HG02588 (cell line): ENCODE results near the gene ELL.

Source experiments
- ATAC-seq: cut with Tn5 transposase; IDR thresholded peaks from one replicate; pipeline ENCODE4 v1.9.1; 2021; ENCODE audit warnings: mild to moderate bottlenecking, moderate library complexity; ENCODE audit not compliant: unreplicated experiment

Gene ELL

DNA sequence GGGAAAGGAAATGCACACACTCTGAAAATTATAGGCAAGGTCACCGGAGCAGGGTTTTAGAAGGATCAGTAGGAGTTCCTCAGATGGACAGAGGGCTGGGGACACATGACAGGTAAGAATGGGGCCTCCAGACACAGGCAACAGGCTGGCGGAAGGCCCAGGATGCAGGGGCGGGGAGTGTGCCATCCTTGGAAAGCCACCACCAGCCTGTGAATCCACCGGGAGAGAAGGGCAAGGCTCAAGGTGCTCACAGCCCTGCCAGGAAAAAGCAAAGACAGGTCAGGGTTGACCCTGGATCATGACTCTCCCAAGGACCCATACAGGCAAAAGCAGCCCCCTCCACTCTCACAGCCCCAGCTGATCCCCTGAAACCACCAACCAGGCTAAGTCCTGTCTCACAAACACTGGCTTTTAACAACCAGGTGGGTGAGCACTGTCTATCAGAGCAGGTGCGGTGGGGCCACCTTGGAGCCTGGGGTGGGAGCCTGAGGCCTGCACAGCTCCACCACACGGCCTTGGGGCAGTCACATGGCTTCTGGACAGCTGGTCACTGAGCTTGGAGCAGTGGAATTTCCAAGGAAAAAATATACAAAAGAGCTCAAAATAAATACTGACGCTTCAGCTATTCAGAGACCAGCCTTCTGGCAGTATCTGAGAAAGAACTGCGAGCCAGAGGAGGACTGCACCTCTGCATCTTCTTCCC is 48.7 kb downstream of the ELL start:
- ATAC-seq: no peak

DNA sequence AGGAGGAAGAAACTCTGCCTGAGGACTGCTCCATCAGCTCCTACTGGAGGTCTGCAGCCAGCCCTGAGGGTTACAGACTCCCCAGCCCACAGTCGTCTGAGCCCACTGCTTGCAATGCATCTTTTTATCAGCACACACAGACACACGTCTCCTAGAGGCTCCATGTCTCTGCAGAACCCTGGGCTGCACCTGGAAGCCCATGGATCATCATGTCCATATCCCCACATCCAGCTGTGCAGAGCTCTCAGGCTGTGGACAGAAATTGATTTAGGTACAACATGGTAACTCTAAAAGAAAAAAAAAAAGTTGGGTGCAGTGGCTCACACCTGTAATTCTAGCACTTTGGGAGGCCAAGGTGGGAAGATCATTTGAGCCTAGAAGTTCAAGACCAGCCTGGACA is 51.1 kb downstream of the ELL start:
- no peak for ATAC-seq

DNA sequence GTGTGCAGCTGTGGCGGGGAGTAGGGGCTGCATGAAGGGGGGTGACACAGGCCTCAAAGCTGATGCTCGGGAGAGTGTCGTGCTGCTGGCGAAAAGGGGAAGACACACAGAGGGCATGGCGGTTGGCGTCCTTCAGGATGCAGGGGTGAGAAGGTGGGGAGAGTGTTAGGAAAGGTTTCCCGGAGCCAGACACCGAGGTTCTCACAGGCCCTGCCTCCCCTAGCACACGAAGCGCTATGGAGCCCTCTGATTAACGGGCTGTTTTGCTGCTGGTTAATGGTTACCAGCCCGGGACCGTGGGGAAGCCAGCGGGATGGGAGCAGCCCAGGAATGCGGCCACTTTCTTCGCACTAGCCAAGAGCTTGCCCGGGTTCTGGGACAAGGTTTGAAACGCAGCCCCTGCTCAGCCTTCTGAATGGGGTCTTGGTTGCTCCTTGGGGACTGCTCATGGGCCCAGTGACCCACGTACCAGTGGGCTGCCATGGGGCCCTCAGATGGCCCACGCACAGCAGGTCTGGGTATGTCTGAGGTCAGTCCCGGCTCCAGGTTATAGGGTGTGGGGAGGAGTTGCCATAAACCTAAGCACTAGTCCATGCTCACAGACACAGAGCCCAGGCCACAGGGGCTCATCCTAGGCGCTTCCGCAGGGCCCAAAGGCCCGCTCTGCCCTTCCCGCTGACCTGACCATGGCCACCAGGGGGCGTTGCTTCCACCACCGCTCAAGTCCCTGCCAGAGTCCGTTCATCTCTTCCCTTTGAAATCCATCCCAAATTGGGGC is 52.6 kb downstream of the ELL start:
- ATAC-seq: no peak

DNA sequence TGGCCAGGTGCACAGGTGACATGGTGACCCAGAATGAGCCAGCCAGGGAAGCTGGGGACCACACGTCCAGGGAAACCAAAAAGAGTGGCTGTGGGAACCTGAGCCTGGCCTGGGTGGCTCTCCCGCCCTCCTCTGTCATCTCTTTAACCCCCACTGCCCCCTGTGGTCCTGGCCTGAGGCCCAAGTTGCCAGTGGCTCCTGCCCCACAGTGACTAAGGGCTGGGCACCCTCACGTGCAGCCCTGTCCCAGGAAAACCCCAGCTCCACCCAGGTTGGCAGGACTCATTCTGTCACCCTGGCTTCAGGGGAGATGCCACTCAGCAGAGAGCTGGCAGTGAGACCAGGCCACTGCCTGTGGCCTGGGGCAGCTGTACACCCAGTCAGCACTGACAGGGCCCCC is 53.4 kb downstream of the ELL start:
- ATAC-seq: no peak

DNA sequence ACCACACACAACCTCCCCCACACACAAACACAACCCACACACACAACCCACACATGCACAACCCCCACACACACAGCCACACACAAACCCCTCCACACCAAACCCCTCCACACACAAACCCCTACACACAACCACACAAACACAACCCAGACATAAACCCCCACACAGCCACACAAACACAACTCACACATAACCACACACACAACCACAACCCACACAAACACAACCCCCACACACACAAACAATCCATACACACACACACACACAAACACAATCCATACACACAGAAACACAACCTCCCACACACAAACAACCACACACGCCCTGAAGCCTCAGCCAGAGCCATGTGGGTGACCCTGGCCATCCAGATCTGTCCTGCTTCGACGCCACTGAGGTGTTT is 53.9 kb downstream of the ELL start:
- no peak for ATAC-seq

DNA sequence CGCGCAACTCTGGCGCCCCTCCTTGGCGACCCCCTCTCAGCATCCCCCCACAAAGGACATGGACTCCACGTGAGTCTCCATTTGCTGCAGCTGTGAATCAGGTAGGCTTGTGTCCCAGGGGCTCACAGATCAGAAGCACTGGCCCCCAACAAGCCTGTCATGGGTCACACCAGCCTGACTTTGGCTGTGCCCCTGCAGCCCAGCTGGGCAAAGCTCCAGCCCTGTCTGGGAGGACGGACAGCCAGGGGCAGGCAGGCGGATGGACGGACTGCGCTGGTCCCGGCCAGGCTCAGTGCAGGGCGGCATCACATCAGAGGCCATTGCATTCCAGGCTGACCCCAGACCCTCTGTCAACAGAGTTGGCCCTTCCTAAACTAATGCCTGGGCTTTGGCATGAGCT is 55.5 kb downstream of the ELL start:
- ATAC-seq: no peak

DNA sequence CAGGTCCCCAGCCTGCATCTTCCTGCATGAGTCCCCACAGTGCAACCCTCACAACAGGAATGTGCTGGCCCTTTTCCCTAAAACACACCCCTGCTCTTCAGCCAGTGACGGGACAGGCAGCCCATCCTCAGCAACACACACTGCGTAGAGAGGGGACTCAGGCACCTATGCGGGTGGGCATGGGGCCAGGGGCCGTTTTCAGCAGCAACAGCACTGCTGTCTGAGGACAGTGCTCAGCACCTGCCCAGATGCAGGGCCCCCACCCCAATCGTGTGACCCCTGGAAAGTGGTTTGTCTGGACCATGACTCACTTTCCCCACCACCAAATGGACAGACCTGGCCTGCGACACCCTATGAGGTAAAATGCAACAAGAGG is 55.9 kb downstream of the ELL start:
- ATAC-seq: no peak

DNA sequence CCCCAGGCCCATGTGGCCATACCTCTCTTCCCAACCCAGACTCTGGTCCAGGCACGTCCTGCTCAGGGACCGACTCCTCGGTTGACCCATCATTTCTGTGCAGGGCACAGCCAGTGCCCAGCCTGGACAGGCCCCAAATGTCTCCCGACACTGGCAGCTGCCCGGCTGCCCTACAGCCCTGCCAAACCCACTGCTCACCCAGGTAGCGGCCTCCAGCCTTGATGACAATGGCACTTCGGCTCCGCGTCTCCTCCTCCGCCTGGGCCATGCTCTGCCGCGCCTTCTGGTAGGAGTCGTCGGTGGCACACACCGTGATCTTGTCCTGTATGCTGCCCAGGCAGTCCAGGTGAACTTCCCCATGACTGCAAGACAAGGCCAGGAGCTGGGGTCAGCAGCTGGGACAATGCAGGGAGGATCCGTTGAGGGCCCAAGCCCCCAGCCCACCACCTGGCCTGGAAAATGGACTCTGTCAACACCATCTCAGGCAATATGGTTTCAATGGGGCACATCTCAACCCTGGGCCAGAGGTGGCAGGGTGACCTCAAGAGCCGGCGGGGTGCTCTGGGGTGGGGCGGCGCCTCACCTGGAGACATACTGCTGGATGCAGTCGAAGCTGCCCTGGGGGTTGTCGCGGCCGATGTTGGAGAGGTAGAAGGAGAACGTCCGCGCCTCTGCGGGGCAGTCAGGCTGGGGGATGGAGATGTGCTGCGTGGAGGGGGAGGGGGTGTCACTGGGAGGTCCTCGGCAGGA is 56.5 kb downstream of the ELL start:
- no peak for ATAC-seq

DNA sequence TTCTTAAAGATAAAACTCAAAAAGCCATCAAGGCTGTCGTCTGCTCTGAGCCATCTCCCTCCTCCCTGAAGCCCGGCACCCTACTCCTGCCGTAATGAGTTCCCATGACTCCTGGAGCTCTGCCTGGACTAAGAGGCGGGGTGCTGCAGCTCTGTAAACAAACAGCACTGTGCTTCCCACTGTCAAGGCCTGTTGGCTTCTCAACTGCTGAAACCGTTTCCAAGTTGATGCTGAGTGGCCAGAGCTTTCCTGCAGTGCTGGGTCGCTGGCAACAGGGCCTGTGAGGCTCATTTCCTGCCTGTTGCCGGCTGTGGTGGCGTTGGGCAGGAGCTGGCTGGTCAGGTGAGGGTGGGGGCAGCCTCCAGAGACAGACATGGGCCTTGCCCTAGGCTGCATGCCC is 57.2 kb downstream of the ELL start:
- no peak for ATAC-seq

DNA sequence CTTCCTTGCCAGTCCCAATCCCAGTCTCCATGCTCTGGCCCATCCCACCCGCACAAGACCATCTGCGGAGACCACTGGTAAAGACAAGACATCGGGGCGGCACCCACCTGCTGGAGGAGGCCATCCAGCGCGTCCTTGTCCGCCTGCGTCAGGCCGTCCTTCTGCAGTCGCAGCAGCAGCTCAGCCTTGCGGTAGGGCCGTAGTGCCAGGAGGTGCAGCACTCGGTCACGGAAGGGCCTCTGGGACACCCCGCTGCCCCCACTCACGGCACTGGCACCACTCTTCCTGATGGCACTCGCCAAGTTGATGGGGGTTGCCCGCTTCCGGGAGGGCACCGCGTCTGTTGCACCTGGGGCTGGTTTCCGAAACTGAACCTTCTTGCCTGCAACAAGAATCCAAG is 60.4 kb downstream of the ELL start:
- ATAC-seq: no peak

DNA sequence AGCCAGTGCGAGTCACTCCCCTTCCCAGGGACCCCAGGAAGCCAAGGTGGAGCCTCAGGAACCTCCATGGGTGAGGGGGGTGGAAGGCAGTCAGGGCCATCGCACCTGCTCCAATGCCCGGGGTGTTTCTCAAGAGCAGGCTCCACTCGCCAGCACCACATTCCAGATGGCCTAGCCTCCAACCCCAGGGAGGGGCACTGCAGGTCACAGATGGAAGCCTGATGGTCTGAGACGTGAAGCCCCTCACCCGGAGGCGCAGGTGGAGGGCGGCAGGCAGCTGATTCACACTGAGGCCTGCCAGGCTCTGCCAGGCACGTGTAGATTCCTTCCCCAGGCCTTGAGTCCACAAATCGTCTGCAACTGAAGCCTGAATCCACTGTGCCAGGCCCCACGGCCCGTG is 61.0 kb downstream of the ELL start:
- no peak for ATAC-seq

DNA sequence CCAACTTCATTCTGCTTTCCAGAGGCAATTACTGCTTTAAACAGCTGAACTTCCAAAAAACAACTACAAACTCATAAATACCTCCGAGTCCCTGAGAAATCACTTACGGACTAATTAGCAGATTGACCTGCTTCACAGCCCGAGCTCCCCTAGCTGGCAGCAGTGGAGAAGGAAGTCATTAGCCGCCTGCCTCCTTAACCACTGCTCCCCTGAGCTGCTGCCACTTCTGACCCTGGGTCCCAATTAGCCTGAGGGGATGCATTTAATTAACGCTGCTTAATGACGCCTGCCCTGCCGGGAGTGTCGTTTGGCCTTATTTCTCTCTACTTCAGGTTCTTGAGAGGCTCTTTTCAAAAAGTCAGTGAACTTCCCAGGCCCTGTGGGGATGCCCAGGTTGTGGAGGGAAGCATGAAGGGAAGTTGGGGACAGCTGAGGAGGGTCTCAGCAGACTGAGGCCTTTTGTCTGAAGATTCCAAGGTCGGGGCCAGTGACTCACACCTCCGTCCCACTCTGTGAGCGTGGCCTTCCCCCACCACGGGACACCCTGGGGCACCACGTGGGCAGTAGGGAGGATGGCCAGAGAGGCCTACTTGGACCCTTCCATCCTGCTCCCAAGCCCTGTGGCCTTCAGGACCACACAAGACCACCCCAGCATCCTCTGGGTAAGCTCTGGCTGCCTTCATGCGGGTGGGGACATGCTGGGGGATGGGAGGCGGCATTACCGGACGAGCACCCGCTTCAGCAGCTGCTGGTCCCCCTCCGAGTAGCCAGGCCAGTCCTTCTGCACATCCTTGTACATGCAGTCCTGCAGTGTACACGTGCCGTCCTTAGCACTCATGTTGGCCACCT is 64.2 kb downstream of the ELL start:
- no peak for ATAC-seq

DNA sequence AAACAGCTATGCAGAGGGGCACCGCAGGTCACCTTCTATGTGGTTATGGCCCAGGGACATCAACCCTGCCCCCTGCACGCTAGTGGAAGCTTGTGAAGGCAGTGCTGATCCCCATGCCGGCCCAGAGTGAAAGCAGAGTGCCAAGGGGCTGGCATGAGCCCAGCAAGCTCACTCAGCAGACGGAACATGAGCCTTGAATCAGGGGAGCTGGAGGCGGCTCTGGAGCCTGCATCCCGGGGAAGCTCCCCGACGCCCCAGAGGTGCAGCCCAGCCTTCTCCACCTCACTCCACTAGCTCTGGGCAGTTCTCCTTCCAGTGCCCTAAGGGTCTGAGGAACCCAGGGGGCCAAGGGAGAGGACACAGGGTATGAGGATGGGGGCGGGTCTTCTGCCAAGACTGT is 64.9 kb downstream of the ELL start:
- no peak for ATAC-seq

DNA sequence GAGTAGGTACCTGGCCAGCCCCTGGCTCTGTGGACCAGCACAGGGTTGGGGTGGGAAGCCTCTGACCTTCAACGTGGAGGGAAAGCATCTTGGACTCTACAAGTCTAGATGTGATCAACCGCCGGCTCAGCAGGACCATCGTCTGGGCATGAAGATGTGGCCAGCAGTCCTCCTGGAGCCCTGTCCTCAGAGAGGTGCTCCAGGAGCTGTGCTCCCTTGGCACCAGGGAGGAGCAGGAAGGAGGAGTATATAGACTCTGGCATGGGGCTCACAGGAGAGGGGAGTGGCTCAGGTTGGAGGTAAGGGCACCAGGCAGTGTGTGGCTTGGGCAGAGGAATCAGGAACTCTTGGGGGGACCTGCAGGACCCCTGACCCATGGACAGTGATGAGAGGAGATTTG is 65.6 kb downstream of the ELL start:
- ATAC-seq: no peak

DNA sequence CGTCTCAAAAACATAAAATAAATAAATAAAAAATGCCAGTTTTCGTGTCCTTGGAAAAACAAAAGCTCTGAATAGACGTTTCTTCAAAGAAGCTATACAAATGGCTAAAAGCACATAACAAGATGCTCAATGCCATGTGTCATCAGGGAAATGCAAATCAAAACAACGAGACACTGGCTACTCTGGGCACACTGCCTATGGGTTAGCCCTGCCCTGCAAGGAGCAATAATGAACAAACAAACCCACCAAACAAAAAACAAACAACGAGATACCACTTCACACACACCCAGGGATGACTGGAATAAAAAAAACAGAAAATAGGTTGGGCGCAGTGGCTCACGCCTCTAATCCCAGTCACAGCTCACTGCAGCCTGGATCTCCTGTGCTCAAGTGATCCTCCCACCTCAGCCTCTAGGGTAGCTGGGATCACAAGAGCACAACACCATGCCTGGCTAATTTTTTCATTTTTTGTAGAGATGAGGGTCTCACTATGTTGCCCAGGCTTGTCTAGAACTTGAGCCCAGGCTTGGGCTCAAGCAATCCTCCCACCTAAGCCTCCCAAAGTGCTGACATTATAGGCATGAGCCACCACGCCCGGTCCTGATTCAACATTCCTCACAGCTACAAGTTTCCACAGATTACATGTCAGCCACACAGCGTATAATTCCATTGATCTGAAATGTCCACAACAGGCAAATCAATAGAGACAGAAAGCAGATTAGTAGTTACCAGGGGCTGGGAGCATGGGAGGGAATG is 68.4 kb downstream of the ELL start:
- no peak for ATAC-seq

DNA sequence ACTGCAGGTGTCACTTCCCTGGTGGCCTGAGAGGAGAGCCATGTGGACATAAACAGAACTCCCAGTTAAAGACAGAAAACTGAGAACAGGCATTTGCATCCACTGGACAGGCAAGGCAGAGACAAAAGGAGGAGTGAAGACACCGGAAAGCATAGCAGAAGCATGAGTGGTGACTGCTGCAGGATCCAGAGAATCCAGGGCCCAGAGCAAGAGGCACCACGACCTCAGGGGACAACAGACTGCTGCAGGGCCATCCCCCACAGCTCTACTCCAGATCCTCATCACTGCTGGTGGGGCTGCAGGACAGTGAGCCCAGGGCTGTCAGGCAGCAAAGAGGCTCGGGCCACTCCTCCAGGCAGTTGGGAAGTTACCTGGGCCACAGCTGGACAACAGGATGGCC is 69.5 kb downstream of the ELL start:
- ATAC-seq: no peak

DNA sequence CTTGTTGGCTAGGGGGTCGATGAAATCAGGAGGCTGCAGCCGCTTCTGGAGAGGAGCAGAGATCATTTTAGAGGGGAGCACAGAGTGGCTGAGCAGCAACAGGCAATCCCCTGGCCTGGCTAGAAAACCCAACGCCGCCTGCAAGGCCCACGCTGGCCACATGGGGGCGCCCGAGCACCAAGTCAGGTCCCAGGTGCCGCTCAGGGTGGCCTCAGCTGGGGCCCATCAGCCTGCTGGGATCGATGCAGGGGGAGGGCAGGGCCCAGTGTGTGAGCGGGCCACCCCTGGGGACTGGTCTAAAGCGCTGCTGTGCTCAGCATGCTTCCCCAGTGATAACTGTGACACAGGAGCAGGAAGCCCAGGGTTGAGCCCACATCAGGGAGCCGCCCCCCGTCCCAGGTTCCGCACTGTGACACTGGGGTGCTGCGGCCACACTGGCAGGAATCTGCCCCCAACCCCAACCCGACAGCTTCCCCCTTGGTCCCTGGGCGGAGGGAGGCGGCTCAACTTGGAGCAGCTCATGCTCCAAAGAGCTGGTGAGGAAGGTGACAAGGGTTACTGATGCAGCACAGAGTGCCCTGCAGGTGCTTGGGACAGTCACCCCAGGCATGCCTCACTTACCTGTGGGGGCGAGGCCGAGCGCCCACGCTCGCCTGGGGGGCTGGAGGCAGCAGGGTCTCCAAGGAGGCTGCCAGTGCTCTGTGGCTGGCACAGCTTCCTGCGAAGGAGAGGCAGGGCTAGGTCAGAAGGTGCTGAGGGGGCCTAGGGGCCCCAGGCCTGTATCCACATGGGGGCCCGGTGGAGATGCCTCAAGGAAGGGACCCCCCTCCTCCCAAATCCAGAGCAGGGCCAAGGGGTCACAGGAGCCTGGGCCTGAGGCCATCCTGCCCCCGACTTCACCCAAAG is 70.7 kb downstream of the ELL start:
- no peak for ATAC-seq

DNA sequence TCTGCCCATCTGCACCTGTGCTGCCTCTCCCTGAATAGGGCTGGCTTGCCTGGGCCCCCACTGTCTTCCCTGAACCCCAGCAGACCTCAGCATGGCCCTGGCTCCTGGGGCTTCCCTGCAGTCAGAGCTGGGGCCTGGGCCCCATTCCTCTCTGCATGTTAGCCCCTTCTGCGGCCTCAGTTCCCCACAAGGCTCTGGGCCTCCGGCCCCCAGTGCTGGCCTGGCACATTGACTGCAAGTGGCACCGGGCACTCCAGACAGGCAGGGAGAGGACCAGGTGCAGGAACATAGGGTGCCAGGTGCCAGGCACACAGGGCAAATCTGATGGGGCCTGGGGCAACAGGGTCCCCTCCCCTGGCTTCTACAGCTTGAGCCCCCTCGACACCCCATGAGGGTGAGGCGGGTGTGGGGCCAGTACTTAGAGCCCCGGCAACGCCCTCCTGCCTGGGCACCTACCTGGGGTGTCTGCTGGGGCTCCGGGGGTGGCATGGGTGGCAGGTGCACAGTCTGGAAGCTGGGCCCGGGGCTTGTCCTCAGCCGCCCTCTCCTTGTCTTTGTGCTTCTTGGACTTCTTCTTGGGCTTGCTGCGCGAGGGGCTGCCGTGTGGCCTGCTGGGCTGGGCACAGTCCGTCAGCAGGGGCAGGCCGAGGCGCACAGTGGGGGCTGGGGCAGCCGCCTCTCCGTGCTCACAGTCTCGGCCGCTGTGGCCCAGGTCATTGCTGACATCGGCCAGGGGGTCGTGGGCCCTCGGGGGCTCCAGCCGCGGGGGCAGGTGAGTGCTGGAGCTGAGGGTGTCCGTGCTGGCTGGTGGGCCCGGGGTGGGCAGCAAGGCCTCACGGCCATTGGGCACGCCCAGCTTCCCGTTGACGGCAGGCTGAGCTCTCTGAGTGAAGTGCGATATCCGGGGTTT is 71.6 kb downstream of the ELL start:
- ATAC-seq: no peak
